ENCODE data around the gene MBNL1. TPM values are rescaled to one million over a fixed set of nuclear protein-coding genes. Genes with fewer than 3 reads are reported as not detected.

Gene MBNL1
- total and polyA plus RNA-seq, 2 donors (not counting 3 experiments of a cell fraction or from before 2014, with no cell fraction given), result 179 to 362 TPM

DNA sequence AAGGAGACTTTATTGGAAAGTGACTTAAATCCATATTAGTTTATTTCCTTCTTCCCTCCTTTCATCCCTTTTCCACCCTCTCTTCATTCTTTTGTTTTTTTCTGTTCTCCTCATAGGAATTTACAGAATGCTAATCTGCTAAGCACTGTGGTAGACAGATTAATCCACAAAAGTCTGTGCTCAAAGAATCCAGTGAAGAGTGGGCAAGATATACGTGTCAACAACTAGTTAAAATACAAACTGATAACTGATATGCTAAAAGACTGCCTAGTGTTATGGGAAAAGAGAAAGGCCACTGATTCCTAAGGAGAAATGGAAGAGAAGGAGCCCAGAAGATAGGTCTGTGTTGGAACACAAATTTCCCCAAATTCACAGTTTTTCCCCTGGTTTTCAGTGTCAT, 202.2 kb downstream of the MBNL1 start:
- Histone ChIP-seq H3K9ac (replicated peaks; ENCODE audit: extremely low read depth, insufficient read depth, low read length) (no peak overlapping the region), H3K9me3 (replicated peaks; ENCODE audit: control insufficient read depth, insufficient read depth, low read length) (no peaks in the 10 kb centered on the region), H3K4me2 (ENCODE audit: insufficient read depth, low read length) (no peak overlapping the region), H3K27me3 (ENCODE audit: control insufficient read depth in 2 of 2, insufficient read depth in 2 of 2, low read length in 2 of 2) (no peaks in the 10 kb centered on the region), H3K27ac (ENCODE audit: insufficient read depth, low read depth, low read length) (no peak overlapping the region), H3K79me2 (ENCODE audit: control insufficient read depth, insufficient read depth, low read length) (no peaks in the 10 kb centered on the region), H4K20me1 (replicated peaks; ENCODE audit: control insufficient read depth, extremely low read depth, insufficient read depth, low read length) (no peaks in the 10 kb centered on the region), H3K4me1 (ENCODE audit: control insufficient read depth, extremely low read depth, insufficient read depth, low read length) (no peaks in the 10 kb centered on the region), H2AFZ (ENCODE audit: low read depth, low read length) (no peak overlapping the region), H3K4me3 (replicated peaks in 1 of 3; ENCODE audit: insufficient read depth in 1 of 3, low read depth in 1 of 3, low read length in 3 of 3) (no peak overlapping the region), H3K9me1 (replicated peaks; ENCODE audit: control insufficient read depth, extremely low read depth, insufficient read depth, low read length) (no peaks in the 10 kb centered on the region), H3K36me3 (ENCODE audit: control insufficient read depth in 2 of 2, extremely low read depth in 1 of 2, insufficient read depth in 2 of 2, low read length in 2 of 2) (peaks cover 0 to 5% of the 10 kb centered on the region in 2 experiments)
- intact Hi-C loops (cut with micrococcal nuclease), result loop anchor here (5.0 kb wide), 1 partner anchor 361 kb away; no protein-coding TSS in a partner anchor
- no peak for DNase-seq (ENCODE audit: low read depth, low spot score)
- dilution Hi-C loops (cut with MboI; ENCODE audit: extremely low pct_ligation_motif_present, low sequenced_read_pairs), result no loop called here
- ChIA-PET CTCF (no interaction called here), POLR2A (no interaction called here)
- TF ChIP-seq GATA2 (IDR thresholded peaks at IDR 0.05; ENCODE audit: insufficient read depth, insufficient read length, low read depth, low read length) (no peak), JUN (IDR thresholded peaks at IDR 0.05; ENCODE audit: borderline replicate concordance, insufficient read depth, insufficient read length, low read depth) (no peak), EZH2 (IDR thresholded peaks at IDR 0.05; ENCODE audit: borderline replicate concordance, low read depth, low read length, severe bottlenecking) (no peak), MYC (IDR thresholded peaks at IDR 0.05; ENCODE audit: low read depth, low read length) (no peak), POLR2A (IDR thresholded peaks at IDR 0.05; ENCODE audit: low read depth, low read length) (no peak), FOS (IDR thresholded peaks at IDR 0.05; ENCODE audit: borderline replicate concordance, insufficient read depth, low read length) (no peak)
- TF ChIP-seq, protein P1, sequence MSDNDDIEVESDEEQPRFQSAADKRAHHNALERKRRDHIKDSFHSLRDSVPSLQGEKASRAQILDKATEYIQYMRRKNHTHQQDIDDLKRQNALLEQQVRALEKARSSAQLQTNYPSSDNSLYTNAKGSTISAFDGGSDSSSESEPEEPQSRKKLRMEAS (IDR thresholded peaks at IDR 0.05; ENCODE audit: insufficient read depth, insufficient read length), result no peak
- TF ChIP-seq, protein P2, sequence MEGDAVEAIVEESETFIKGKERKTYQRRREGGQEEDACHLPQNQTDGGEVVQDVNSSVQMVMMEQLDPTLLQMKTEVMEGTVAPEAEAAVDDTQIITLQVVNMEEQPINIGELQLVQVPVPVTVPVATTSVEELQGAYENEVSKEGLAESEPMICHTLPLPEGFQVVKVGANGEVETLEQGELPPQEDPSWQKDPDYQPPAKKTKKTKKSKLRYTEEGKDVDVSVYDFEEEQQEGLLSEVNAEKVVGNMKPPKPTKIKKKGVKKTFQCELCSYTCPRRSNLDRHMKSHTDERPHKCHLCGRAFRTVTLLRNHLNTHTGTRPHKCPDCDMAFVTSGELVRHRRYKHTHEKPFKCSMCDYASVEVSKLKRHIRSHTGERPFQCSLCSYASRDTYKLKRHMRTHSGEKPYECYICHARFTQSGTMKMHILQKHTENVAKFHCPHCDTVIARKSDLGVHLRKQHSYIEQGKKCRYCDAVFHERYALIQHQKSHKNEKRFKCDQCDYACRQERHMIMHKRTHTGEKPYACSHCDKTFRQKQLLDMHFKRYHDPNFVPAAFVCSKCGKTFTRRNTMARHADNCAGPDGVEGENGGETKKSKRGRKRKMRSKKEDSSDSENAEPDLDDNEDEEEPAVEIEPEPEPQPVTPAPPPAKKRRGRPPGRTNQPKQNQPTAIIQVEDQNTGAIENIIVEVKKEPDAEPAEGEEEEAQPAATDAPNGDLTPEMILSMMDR (IDR thresholded peaks at IDR 0.05; ENCODE audit: extremely low read depth in 1 of 2, insufficient read depth in 1 of 2, low read depth in 1 of 2, low read length in 2 of 2), result no peak
- FAIRE-seq, result no peak
- no TSS peak for BruUV-seq (replicated peaks)
